Thyroid gland (tissue), 4 donors: Measurements from ENCODE around the gene UBE2D2. TPM values are rescaled to one million over a fixed set of nuclear protein-coding genes. Genes with fewer than 3 reads are reported as not detected.
A peak's percentile ranks its signal among the peaks of the same experiment; 100 is the strongest.
"Not testable (repeated sequence)": the region's sequence is repeated elsewhere in the genome, so short reads cannot be mapped to it uniquely, and the experiment has no call there.

Experiments used
- DNase-seq, 2 donors: peaks; one replicate each; pipeline ENCODE4 v3.0.0-alpha.2; 2019
- H3K27ac ChIP-seq, 3 donors: fragments of 200-600 bp; sonication (generic); 1 replicate in 2 of 3; 2 replicates in 1 of 3; pipeline ENCODE4 v1.5.1; 2016 to 2019; ENCODE audit warnings: mild to moderate bottlenecking in 1 of 3, moderate library complexity in 1 of 3
- H3K27me3 ChIP-seq: fragments of 200-600 bp; sonication (generic); one replicate; pipeline ENCODE4 v1.5.1; 2019
- H3K36me3 ChIP-seq, 2 donors: fragments of 200-600 bp; sonication (generic); one replicate each; pipeline ENCODE4 v1.5.1; 2016 to 2019
- H3K4me1 ChIP-seq, 2 donors: fragments of 200-600 bp; sonication (generic); one replicate each; pipeline ENCODE4 v1.5.1; 2017 to 2019
- H3K4me3 ChIP-seq, 3 donors: fragments of 200-600 bp; sonication (generic); replicated peaks in 1 of 3; 1 replicate in 2 of 3; 2 replicates in 1 of 3; pipeline ENCODE4 v1.5.1; 2016; ENCODE audit warnings: mild to moderate bottlenecking in 1 of 3
- H3K9me3 ChIP-seq: fragments of 200-600 bp; sonication (generic); one replicate; pipeline ENCODE4 v1.5.1; 2017
- CTCF ChIP-seq, 6 experiments: fragments of 200-600 bp in 3 of 6; fragments of 450-650 bp in 3 of 6; sonication (generic) in 3 of 6; IDR thresholded peaks; one replicate each; pipeline ENCODE4 v1.5.1; 2016 to 2019; ENCODE audit warnings: antibody characterized with exemption in 6 of 6, mild to moderate bottlenecking in 2 of 6, inconsistent platforms in 1 of 6, moderate library complexity in 1 of 6
- POLR2A ChIP-seq, 2 donors: fragments of 450-650 bp; IDR thresholded peaks; one replicate each; pipeline ENCODE4 v1.6.1; 2017; ENCODE audit warnings: antibody characterized with exemption in 2 of 2, mild to moderate bottlenecking in 2 of 2, moderate library complexity in 1 of 2
- WGBS, 2 donors: methylation state at CpG; one replicate each; pipeline ENCODE4 v1.1.5; 2017; 5-methylcytosine and 5-hydroxymethylcytosine counted together
- intact Hi-C: fragments of 100-400 bp; cut with DNase I; formaldehyde crosslinking; loops from one replicate; pipeline ENCODE4 v1.15.1; 2023
- total RNA-seq, 4 donors: library from RNA; depleted of rRNA; stranded (reverse); fragments of >200 nt; gene quantifications; one replicate each; pipeline ENCODE4 v1.2.3, GENCODE V29; 2016

UBE2D2 gene
- total RNA-seq, 4 donors from 2014 or later: 72.4 to 125 (median 99.5) TPM

DNA sequence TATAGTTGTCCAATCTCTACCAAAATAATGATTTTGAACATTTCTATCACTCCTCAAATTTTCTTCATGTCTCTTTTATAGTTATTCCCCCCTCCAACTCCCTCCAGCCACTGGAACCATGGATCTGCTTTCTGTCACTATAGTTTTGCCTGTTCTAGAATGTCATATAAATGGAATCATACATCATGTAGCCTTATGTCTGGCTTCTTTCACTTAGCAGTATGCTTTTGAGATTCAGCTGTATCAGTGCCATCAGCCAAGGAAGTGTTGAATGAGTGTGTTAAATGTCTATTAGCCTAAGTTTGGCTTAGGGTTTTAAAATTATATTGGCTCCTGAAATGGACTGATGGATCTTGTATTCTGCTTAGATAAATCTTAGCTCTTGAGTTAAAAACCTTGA, 36.0 kb downstream of the UBE2D2 start:
- intact Hi-C loops: no loop called here
- Histone ChIP-seq H3K27me3 (no peaks in the 10 kb centered on the region), H3K27ac (no peak overlapping the region), H3K9me3 (no peaks in the 10 kb centered on the region), H3K4me1 (peaks cover 0 to 6% of the 10 kb centered on the region in 2 donors), H3K4me3 (no peak overlapping the region), H3K36me3 (peaks cover 12 to 17% of the 10 kb centered on the region in 2 donors)
- no peak for TF ChIP-seq CTCF (IDR thresholded peaks at IDR 0.05)
- TF ChIP-seq POLR2A (IDR thresholded peaks at IDR 0.05): no peak
- DNase-seq: no peak

GRCh38 chr5:139598601-139598965, 37.4 kb downstream of the UBE2D2 start:
- H3K36me3 ChIP-seq: peaks cover 12 to 21% of the 10 kb centered on the region in 2 donors
- H3K4me3 ChIP-seq, H3K9me3 ChIP-seq, DNase-seq, intact Hi-C loops, H3K27ac ChIP-seq, H3K4me1 ChIP-seq, H3K27me3 ChIP-seq: not testable (repeated sequence)
- 94 to 98% methylated on average over 5 of the region's 5 CpGs for WGBS, 2 donors

DNA sequence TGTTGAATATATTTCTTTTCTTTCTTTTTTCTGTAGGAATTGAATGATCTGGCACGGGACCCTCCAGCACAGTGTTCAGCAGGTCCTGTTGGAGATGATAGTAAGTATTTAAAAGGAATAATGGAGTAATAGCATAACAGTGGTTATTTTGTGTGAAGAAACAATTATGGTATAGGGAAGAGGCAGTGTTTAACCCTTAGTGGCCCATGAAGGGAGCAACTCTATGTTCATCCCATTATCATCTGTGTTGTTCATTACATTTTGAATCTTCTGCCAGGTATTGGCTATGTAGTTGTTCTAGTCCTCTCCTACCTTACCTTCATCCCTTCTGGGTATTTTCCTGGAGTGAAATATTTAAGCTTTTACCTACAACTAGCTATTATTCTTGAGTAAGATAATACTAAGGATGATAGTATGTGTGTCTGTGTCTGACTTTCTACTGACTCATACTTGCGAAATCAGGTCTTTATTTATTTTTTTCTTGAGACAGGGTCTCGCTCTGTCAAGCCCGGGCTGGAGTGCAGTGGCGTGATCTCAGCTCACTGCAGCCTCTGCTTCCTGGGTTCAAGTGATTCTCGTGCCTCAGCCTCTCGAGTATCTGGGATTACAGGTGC, 39.3 kb downstream of the UBE2D2 start:
- WGBS, 2 donors: 86 to 87% methylated on average over 7 of the region's 7 CpGs
- TF ChIP-seq POLR2A (IDR thresholded peaks at IDR 0.05) (no peak), CTCF (IDR thresholded peaks at IDR 0.05) (no peak)
- peaks cover 12 to 21% of the 10 kb centered on the region in 2 donors for H3K36me3 ChIP-seq
- H3K27me3 ChIP-seq: no peaks in the 10 kb centered on the region
- H3K4me1 ChIP-seq: no peaks in the 10 kb centered on the region
- H3K9me3 ChIP-seq: no peaks in the 10 kb centered on the region
- intact Hi-C loops: no loop called here
- DNase-seq: no peak
- no peak overlapping the region for H3K27ac ChIP-seq
- no peak overlapping the region for H3K4me3 ChIP-seq

- DNase-seq: no peak
- Histone ChIP-seq H3K9me3 (no peaks in the 10 kb centered on the region), H3K27me3 (no peaks in the 10 kb centered on the region), H3K4me3 (no peak overlapping the region), H3K27ac (no peak overlapping the region), H3K4me1 (no peaks in the 10 kb centered on the region), H3K36me3 (peaks cover 12 to 21% of the 10 kb centered on the region in 2 donors)
- intact Hi-C loops: no loop called here
- 94 to 95% methylated on average over 12 of the region's 12 CpGs for WGBS, 2 donors
- no peak for TF ChIP-seq CTCF (IDR thresholded peaks at IDR 0.05)
- TF ChIP-seq POLR2A (IDR thresholded peaks at IDR 0.05): no peak
Observed at GRCh38 chr5:139601429-139601828, 40.3 kb downstream of the UBE2D2 start.

GRCh38 chr5:139601948-139602347, 40.8 kb downstream of the UBE2D2 start:
- H3K4me1 ChIP-seq, H3K9me3 ChIP-seq, H3K4me3 ChIP-seq, H3K27me3 ChIP-seq, intact Hi-C loops, H3K27ac ChIP-seq: not testable (repeated sequence)
- 80 to 84% methylated on average over 9 of the region's 9 CpGs for WGBS, 2 donors
- peak in 1 of 2 donors; percentile 43 for DNase-seq
- H3K36me3 ChIP-seq: peaks cover 12 to 21% of the 10 kb centered on the region in 2 donors

- WGBS, 2 donors: 97 to 99% methylated on average over 8 of the region's 8 CpGs
- intact Hi-C loops: no loop called here
Observed at GRCh38 chr5:139605887-139606286, 44.7 kb downstream of the UBE2D2 start.

More at GRCh38 chr5:139605887-139606286, 44.7 kb downstream of the UBE2D2 start:
- Histone ChIP-seq H3K9me3 (no peaks in the 10 kb centered on the region), H3K27ac (no peak overlapping the region), H3K36me3 (peaks cover 5 to 14% of the 10 kb centered on the region in 2 donors), H3K4me3 (no peak overlapping the region), H3K27me3 (no peaks in the 10 kb centered on the region), H3K4me1 (no peaks in the 10 kb centered on the region)
- TF ChIP-seq CTCF (IDR thresholded peaks at IDR 0.05) (no peak), POLR2A (IDR thresholded peaks at IDR 0.05) (no peak)
- DNase-seq: no peak
